ENCODE measurements around the gene SPRYD3. TPM values are rescaled to one million over a fixed set of nuclear protein-coding genes. Genes with fewer than 3 reads are reported as not detected.

SPRYD3 gene
- total RNA-seq, 4 donors from 2014 or later: 79.7 to 125 (median 99.1) TPM

GRCh38 chr12:53122961-53123468 is 43.8 kb upstream of the SPRYD3 start:
- no peak for DNase-seq (ENCODE audit: extremely low spot score)
- Histone ChIP-seq H3K9me3 (no peaks in the 10 kb centered on the region), H3K27me3 (no peaks in the 10 kb centered on the region), H3K27ac (replicated peaks in 1 of 4) (no peak overlapping the region), H3K36me3 (no peaks in the 10 kb centered on the region), H3K4me1 (no peaks in the 10 kb centered on the region), H3K4me3 (no peak overlapping the region)
- no peak for TF ChIP-seq EP300 (IDR thresholded peaks at IDR 0.05)
- TF ChIP-seq CTCF (IDR thresholded peaks at IDR 0.05): no peak
- TF ChIP-seq POLR2AphosphoS5 (IDR thresholded peaks at IDR 0.05): no peak
- no peak for TF ChIP-seq POLR2A (IDR thresholded peaks at IDR 0.05; ENCODE audit: low read depth)
- intact Hi-C loops (cut with DNase I): no loop called here
- 97% methylated on average over 5 of the region's 10 CpGs for WGBS

GRCh38 chr12:53120685-53121525 is 41.7 kb upstream of the SPRYD3 start:
- Histone ChIP-seq H3K4me1 (peaks cover 8 to 10% (median 9%) of the 10 kb centered on the region in 4 donors), H3K4me3 (no peak overlapping the region), H3K9me3 (no peaks in the 10 kb centered on the region), H3K27me3 (no peaks in the 10 kb centered on the region), H3K36me3 (no peaks in the 10 kb centered on the region), H3K27ac (replicated peaks in 1 of 4) (no peak overlapping the region)
- DNase-seq (ENCODE audit: extremely low spot score): no peak
- peak; percentile 7 for TF ChIP-seq POLR2A (IDR thresholded peaks at IDR 0.05; ENCODE audit: low read depth)
- no peak for TF ChIP-seq CTCF (IDR thresholded peaks at IDR 0.05)
- intact Hi-C loops (cut with DNase I): no loop called here
- 86% methylated on average over 12 of the region's 12 CpGs for WGBS

GRCh38 chr12:53118751-53119300 is 39.6 kb upstream of the SPRYD3 start:
- Histone ChIP-seq H3K9me3 (no peaks in the 10 kb centered on the region), H3K4me3 (no peak overlapping the region), H3K4me1 (peaks cover 10 to 17% (median 11%) of the 10 kb centered on the region in 4 donors), H3K27me3 (no peaks in the 10 kb centered on the region), H3K27ac (replicated peaks in 1 of 4) (no peak overlapping the region), H3K36me3 (no peaks in the 10 kb centered on the region)
- WGBS: 94% methylated on average over 5 of the region's 8 CpGs
- intact Hi-C loops (cut with DNase I): loop anchor here (5.0 kb wide), 1 partner anchor 33 kb away; no protein-coding TSS in a partner anchor
- TF ChIP-seq POLR2A (IDR thresholded peaks at IDR 0.05; ENCODE audit: low read depth) (no peak), POLR2AphosphoS5 (IDR thresholded peaks at IDR 0.05) (no peak), EP300 (IDR thresholded peaks at IDR 0.05) (no peak)
- no peak for DNase-seq (ENCODE audit: extremely low spot score)

- Histone ChIP-seq H3K4me3 (no peak overlapping the region), H3K9me3 (no peaks in the 10 kb centered on the region), H3K36me3 (no peaks in the 10 kb centered on the region), H3K4me1 (peaks cover 10 to 17% (median 11%) of the 10 kb centered on the region in 4 donors), H3K27ac (replicated peaks in 1 of 4) (peak overlapping the region in 2 of 4 donors; percentile 40 to 61), H3K27me3 (no peaks in the 10 kb centered on the region)
- no peak for DNase-seq (ENCODE audit: extremely low spot score)
- TF ChIP-seq CTCF (IDR thresholded peaks at IDR 0.05): no peak
- TF ChIP-seq POLR2A (IDR thresholded peaks at IDR 0.05; ENCODE audit: low read depth): no peak
- TF ChIP-seq EP300 (IDR thresholded peaks at IDR 0.05): no peak
- no peak for TF ChIP-seq POLR2AphosphoS5 (IDR thresholded peaks at IDR 0.05)
- WGBS: 100% methylated on average over 3 of the region's 8 CpGs
- intact Hi-C loops (cut with DNase I): loop anchor here (5.0 kb wide), 1 partner anchor 36 kb away; no protein-coding TSS in a partner anchor
These were observed 36.9 kb upstream of the SPRYD3 start for GRCh38 chr12:53115891-53116648.

All from esophagus muscularis mucosa (tissue), 4 donors.